H9 (cell line): ENCODE results near the gene TMEM273. TPM values are rescaled to one million over a fixed set of nuclear protein-coding genes. Genes with fewer than 3 reads are reported as not detected.

Source experiments
- DNase-seq: peaks from one replicate; pipeline ENCODE4 v3.0.0-alpha.2; 2017
- H2AFZ ChIP-seq: one replicate; pipeline ENCODE4 v1.6.1; 2013; ENCODE audit warnings: mild to moderate bottlenecking, low read length, control low read depth, moderate library complexity
- H2AK5ac ChIP-seq: 2 replicates; pipeline ENCODE4 v1.6.1; 2013; ENCODE audit warnings: low read length, control low read depth, mixed read lengths; ENCODE audit not compliant: insufficient read length
- H2BK120ac ChIP-seq: one replicate; pipeline ENCODE4 v1.6.1; 2013; ENCODE audit warnings: low read depth, mild to moderate bottlenecking, low read length, control low read depth, inconsistent platforms; ENCODE audit not compliant: poor library complexity, severe bottlenecking
- H2BK12ac ChIP-seq: 2 replicates; pipeline ENCODE4 v1.6.1; 2013; ENCODE audit warnings: low read length, control low read depth, mixed read lengths, low read depth; ENCODE audit not compliant: insufficient read length
- H2BK15ac ChIP-seq: 2 replicates; pipeline ENCODE4 v1.6.1; 2013; ENCODE audit warnings: low read depth, low read length, control low read depth
- H2BK20ac ChIP-seq: one replicate; pipeline ENCODE4 v1.6.1; 2013; ENCODE audit warnings: low read depth, mild to moderate bottlenecking, low read length, control low read depth, inconsistent platforms; ENCODE audit not compliant: poor library complexity, severe bottlenecking
- H2BK5ac ChIP-seq: 2 replicates; pipeline ENCODE4 v1.6.1; 2013; ENCODE audit warnings: low read length, control low read depth, mixed read lengths; ENCODE audit not compliant: insufficient read length
- H3K14ac ChIP-seq: 2 replicates; pipeline ENCODE4 v1.6.1; 2013; ENCODE audit warnings: low read length, control low read depth; ENCODE audit not compliant: insufficient read depth
- H3K18ac ChIP-seq: 2 replicates; pipeline ENCODE4 v1.6.1; 2013; ENCODE audit warnings: low read depth, mild to moderate bottlenecking, mixed read lengths, low read length, control low read depth; ENCODE audit not compliant: insufficient read length
- H3K23ac ChIP-seq: 2 replicates; pipeline ENCODE4 v1.6.1; 2013; ENCODE audit warnings: low read length, control low read depth, mixed read lengths, low read depth; ENCODE audit not compliant: insufficient read length
- H3K23me2 ChIP-seq: 2 replicates; pipeline ENCODE4 v1.6.1; 2013; ENCODE audit warnings: low read depth, mild to moderate bottlenecking, mixed read lengths, low read length, control low read depth; ENCODE audit not compliant: insufficient read length, poor library complexity, severe bottlenecking
- H3K27ac ChIP-seq: 2 replicates; pipeline ENCODE4 v1.5.1; 2013; ENCODE audit warnings: low read length, control low read depth, mixed read lengths, low read depth; ENCODE audit not compliant: insufficient read length
- H3K27me3 ChIP-seq: 2 replicates; pipeline ENCODE4 v1.6.1; 2013; ENCODE audit warnings: low read length, control low read depth, inconsistent platforms; ENCODE audit not compliant: insufficient read depth
- H3K4ac ChIP-seq: 2 replicates; pipeline ENCODE4 v1.6.1; 2013; ENCODE audit warnings: low read depth, mild to moderate bottlenecking, control low read depth, inconsistent platforms, low read length, moderate library complexity
- H3K4me1 ChIP-seq: 2 replicates; pipeline ENCODE4 v1.6.1; 2013; ENCODE audit warnings: low read length, control low read depth, inconsistent platforms; ENCODE audit not compliant: insufficient read depth
- H3K4me2 ChIP-seq: 2 replicates; pipeline ENCODE4 v1.6.1; 2013; ENCODE audit warnings: low read length, control low read depth, mixed read lengths; ENCODE audit not compliant: insufficient read length, insufficient read depth
- H3K56ac ChIP-seq: 2 replicates; pipeline ENCODE4 v1.6.1; 2013; ENCODE audit warnings: low read depth, mild to moderate bottlenecking, mixed read lengths, low read length, control low read depth; ENCODE audit not compliant: insufficient read length
- H3K79me1 ChIP-seq: 2 replicates; pipeline ENCODE4 v1.6.1; 2013; ENCODE audit warnings: low read depth, mild to moderate bottlenecking, moderate library complexity, low read length, control low read depth, inconsistent platforms; ENCODE audit not compliant: insufficient read depth, poor library complexity, severe bottlenecking
- H3K79me2 ChIP-seq: 2 replicates; pipeline ENCODE4 v1.6.1; 2013; ENCODE audit warnings: low read length, control low read depth, inconsistent platforms; ENCODE audit not compliant: insufficient read depth
- H3K9ac ChIP-seq: 2 replicates; pipeline ENCODE4 v1.6.1; 2013; ENCODE audit warnings: low read length, control low read depth, mixed read lengths; ENCODE audit not compliant: insufficient read length; ENCODE audit errors: extremely low read depth
- H3K9me3 ChIP-seq: one replicate; pipeline ENCODE4 v1.6.1; 2013; ENCODE audit warnings: low read depth, low read length, inconsistent platforms; ENCODE audit not compliant: control insufficient read depth
- H3T11ph ChIP-seq: one replicate; pipeline ENCODE4 v1.6.1; 2013; ENCODE audit warnings: mild to moderate bottlenecking, low read length, control low read depth, inconsistent platforms
- H4K20me1 ChIP-seq: one replicate; pipeline ENCODE4 v1.6.1; 2013; ENCODE audit not compliant: control insufficient read depth, insufficient read length, insufficient read depth
- H4K5ac ChIP-seq: 2 replicates; pipeline ENCODE4 v1.6.1; 2013; ENCODE audit warnings: low read depth, mild to moderate bottlenecking, mixed read lengths, low read length, control low read depth; ENCODE audit not compliant: insufficient read length
- H4K8ac ChIP-seq: replicated peaks from 2 replicates; pipeline ENCODE4 v1.6.1; 2013; ENCODE audit warnings: low read length, control low read depth, mixed read lengths, low read depth; ENCODE audit not compliant: insufficient read length
- H4K91ac ChIP-seq: 2 replicates; pipeline ENCODE4 v1.6.1; 2013; ENCODE audit warnings: low read depth, mild to moderate bottlenecking, moderate library complexity, mixed read lengths, low read length, control low read depth; ENCODE audit not compliant: insufficient read length
- H3K27ac Mint-ChIP-seq, 3 experiments: 2 replicates in 2 of 3; 3 replicates in 1 of 3; pipeline ENCODE4 v1.8.0; 2020 to 2021; ENCODE audit warnings: mixed read lengths in 3 of 3, mild to moderate bottlenecking in 1 of 3, moderate library complexity in 1 of 3
- H3K27me3 Mint-ChIP-seq: 2 replicates; pipeline ENCODE4 v1.8.0; 2021; ENCODE audit warnings: low read depth, mild to moderate bottlenecking, moderate library complexity, mixed read lengths
- H3K36me3 Mint-ChIP-seq, 3 experiments: 2 replicates in 2 of 3; 3 replicates in 1 of 3; pipeline ENCODE4 v1.8.0; 2020 to 2021; ENCODE audit warnings: low read depth in 3 of 3, mixed read lengths in 3 of 3; ENCODE audit not compliant: insufficient read depth in 1 of 3
- H3K4me1 Mint-ChIP-seq, 2 experiments: 2 replicates each; pipeline ENCODE4 v1.8.0; 2020; ENCODE audit warnings: mixed read lengths in 2 of 2
- H3K4me3 Mint-ChIP-seq, 2 experiments: 2 replicates in 1 of 2; 3 replicates in 1 of 2; pipeline ENCODE4 v1.8.0; 2020 to 2021; ENCODE audit warnings: mild to moderate bottlenecking in 2 of 2, mixed read lengths in 2 of 2, moderate library complexity in 1 of 2
- H3K9me3 Mint-ChIP-seq, 2 experiments: 2 replicates in 1 of 2; 3 replicates in 1 of 2; pipeline ENCODE4 v1.8.0; 2020; ENCODE audit warnings: mild to moderate bottlenecking in 2 of 2, mixed read lengths in 2 of 2, moderate library complexity in 1 of 2
- WGBS: extraction: QIAGEN DNeasy Blood & Tissue Kit; methylation state at CpG from one replicate; pipeline ENCODE4 v1.1.7; 2013; ENCODE audit warnings: missing lambda C conversion rate, low lambda C conversion rate, mixed read lengths; ENCODE audit not compliant: insufficient read length; ENCODE audit errors: extremely low coverage; 5-methylcytosine and 5-hydroxymethylcytosine counted together
- total RNA-seq: library from RNA; stranded (reverse); gene quantifications from 2 replicates; pipeline ENCODE4 v1.2.1, GENCODE V29; 2021
- TF ChIP-seq, protein P1 (sequence below): fragments of 200-600 bp; sonication (generic); conservative IDR thresholded peaks from 3 replicates; pipeline ENCODE4 v1.8.0; 2021; ENCODE audit warnings: antibody characterized with exemption, mild to moderate bottlenecking

Gene TMEM273
- total RNA-seq, 1 experiment from 2014 or later, result not detected

DNA sequence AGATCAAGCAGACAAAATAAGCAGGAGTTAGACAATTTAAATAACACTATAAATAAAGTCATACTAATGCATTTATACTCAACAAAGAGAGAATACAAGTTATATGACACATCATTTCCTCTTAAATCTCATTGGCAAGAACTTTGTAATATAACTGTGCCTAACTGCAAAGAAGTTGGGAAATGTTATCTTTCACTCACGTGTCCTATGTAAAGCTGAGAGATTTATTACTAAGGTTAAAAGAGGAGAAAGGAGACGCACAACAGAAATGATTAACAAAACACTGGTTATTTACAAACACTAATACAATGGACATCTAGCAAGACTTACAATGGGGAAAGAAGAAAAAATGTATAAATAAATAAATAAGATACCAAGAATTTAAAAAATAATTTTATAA, 12.7 kb upstream of the TMEM273 start:
- no peak for DNase-seq
- Histone ChIP-seq H3K9me3 (no peaks in the 10 kb centered on the region), H3K27ac (no peak overlapping the region), H4K5ac (no peak overlapping the region), H3K9ac (no peak overlapping the region), H3K23ac (no peak overlapping the region), H4K20me1 (no peaks in the 10 kb centered on the region), H2BK12ac (no peak overlapping the region), H4K91ac (no peak overlapping the region), H3T11ph (no peak overlapping the region), H3K79me1 (no peaks in the 10 kb centered on the region), H3K4me2 (no peak overlapping the region), H2BK20ac (no peak overlapping the region), H2BK5ac (no peak overlapping the region), H3K18ac (no peak overlapping the region), H2AFZ (no peak overlapping the region), H2AK5ac (no peak overlapping the region), H3K4me1 (no peaks in the 10 kb centered on the region), H3K27me3 (no peaks in the 10 kb centered on the region), H3K79me2 (no peaks in the 10 kb centered on the region), H3K14ac (no peak overlapping the region), H3K4ac (no peak overlapping the region), H2BK15ac (no peak overlapping the region), H3K23me2 (no peaks in the 10 kb centered on the region), H2BK120ac (no peak overlapping the region), H3K56ac (no peak overlapping the region), H4K8ac (no peak overlapping the region)
- Mint-ChIP-seq H3K9me3 (peaks cover 0 to 13% of the 10 kb centered on the region in 2 experiments; a peak in 1 of 5 replicates), H3K27me3 (peaks cover 27% of the 10 kb centered on the region), H3K4me3 (no peak overlapping the region), H3K27ac (no peak overlapping the region), H3K36me3 (no peaks in the 10 kb centered on the region; a peak in 1 of 7 replicates), H3K4me1 (no peaks in the 10 kb centered on the region)
- TF ChIP-seq, protein P1, sequence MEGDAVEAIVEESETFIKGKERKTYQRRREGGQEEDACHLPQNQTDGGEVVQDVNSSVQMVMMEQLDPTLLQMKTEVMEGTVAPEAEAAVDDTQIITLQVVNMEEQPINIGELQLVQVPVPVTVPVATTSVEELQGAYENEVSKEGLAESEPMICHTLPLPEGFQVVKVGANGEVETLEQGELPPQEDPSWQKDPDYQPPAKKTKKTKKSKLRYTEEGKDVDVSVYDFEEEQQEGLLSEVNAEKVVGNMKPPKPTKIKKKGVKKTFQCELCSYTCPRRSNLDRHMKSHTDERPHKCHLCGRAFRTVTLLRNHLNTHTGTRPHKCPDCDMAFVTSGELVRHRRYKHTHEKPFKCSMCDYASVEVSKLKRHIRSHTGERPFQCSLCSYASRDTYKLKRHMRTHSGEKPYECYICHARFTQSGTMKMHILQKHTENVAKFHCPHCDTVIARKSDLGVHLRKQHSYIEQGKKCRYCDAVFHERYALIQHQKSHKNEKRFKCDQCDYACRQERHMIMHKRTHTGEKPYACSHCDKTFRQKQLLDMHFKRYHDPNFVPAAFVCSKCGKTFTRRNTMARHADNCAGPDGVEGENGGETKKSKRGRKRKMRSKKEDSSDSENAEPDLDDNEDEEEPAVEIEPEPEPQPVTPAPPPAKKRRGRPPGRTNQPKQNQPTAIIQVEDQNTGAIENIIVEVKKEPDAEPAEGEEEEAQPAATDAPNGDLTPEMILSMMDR, result no peak
- no CpG with 5 or more reads among the region's 2 CpGs for WGBS
